Mesendoderm (in vitro differentiated cells): Measurements from ENCODE around the gene FASTK. TPM values are rescaled to one million over a fixed set of nuclear protein-coding genes. Genes with fewer than 3 reads are reported as not detected.
A peak's percentile ranks its signal among the peaks of the same experiment; 100 is the strongest.

Experiments used
- DNase-seq: peaks from one replicate; pipeline ENCODE4 v3.0.0; 2013
- H2AK5ac ChIP-seq: 2 replicates; pipeline ENCODE4 v1.6.1; 2013; ENCODE audit warnings: low read length, inconsistent platforms
- H2BK120ac ChIP-seq: 2 replicates; pipeline ENCODE4 v1.6.1; 2013; ENCODE audit warnings: low read depth, mild to moderate bottlenecking, low read length, moderate library complexity, mixed read lengths
- H2BK15ac ChIP-seq: replicated peaks from 2 replicates; pipeline ENCODE4 v1.6.1; 2013; ENCODE audit warnings: low read depth, mild to moderate bottlenecking, moderate library complexity
- H2BK5ac ChIP-seq: 2 replicates; pipeline ENCODE4 v1.6.1; 2013; ENCODE audit warnings: low read length, inconsistent platforms
- H3K18ac ChIP-seq: 2 replicates; pipeline ENCODE4 v1.6.1; 2013; ENCODE audit warnings: mild to moderate bottlenecking, low read length, mixed read lengths
- H3K23ac ChIP-seq: one replicate; pipeline ENCODE4 v1.6.1; 2013; ENCODE audit warnings: low read length
- H3K27ac ChIP-seq: 2 replicates; pipeline ENCODE4 v1.5.1; 2013; ENCODE audit warnings: low read depth, mild to moderate bottlenecking, inconsistent platforms, low read length, moderate library complexity
- H3K27me3 ChIP-seq: 2 replicates; pipeline ENCODE4 v1.6.1; 2013; ENCODE audit warnings: low read length, control low read depth, mild to moderate bottlenecking, inconsistent platforms; ENCODE audit not compliant: insufficient read depth, poor library complexity
- H3K36me3 ChIP-seq: 2 replicates; pipeline ENCODE4 v1.6.1; 2013; ENCODE audit warnings: low read length, inconsistent platforms; ENCODE audit not compliant: control insufficient read depth, insufficient read depth
- H3K4ac ChIP-seq: one replicate; pipeline ENCODE4 v1.6.1; 2013; ENCODE audit warnings: low read depth, mild to moderate bottlenecking, low read length, moderate library complexity
- H3K4me1 ChIP-seq: 2 replicates; pipeline ENCODE4 v1.6.1; 2013; ENCODE audit warnings: low read depth, low read length, inconsistent platforms; ENCODE audit not compliant: control insufficient read depth
- H3K4me2 ChIP-seq: 2 replicates; pipeline ENCODE4 v1.6.1; 2013; ENCODE audit warnings: low read length
- H3K4me3 ChIP-seq: 2 replicates; pipeline ENCODE4 v1.5.1; 2013; ENCODE audit warnings: mild to moderate bottlenecking, low read length
- H3K56ac ChIP-seq: one replicate; pipeline ENCODE4 v1.6.1; 2013; ENCODE audit warnings: low read length
- H3K79me1 ChIP-seq: 2 replicates; pipeline ENCODE4 v1.6.1; 2013; ENCODE audit warnings: low read length, inconsistent platforms
- H3K79me2 ChIP-seq: 2 replicates; pipeline ENCODE4 v1.6.1; 2013; ENCODE audit warnings: mild to moderate bottlenecking, low read length; ENCODE audit not compliant: control insufficient read depth, insufficient read depth
- H3K9ac ChIP-seq: 2 replicates; pipeline ENCODE4 v1.6.1; 2013; ENCODE audit warnings: low read length, inconsistent platforms
- H4K5ac ChIP-seq: one replicate; pipeline ENCODE4 v1.6.1; 2013; ENCODE audit warnings: low read length
- H4K8ac ChIP-seq: one replicate; pipeline ENCODE4 v1.6.1; 2013; ENCODE audit warnings: low read depth, mild to moderate bottlenecking, control low read depth, low read length, moderate library complexity
- WGBS: extraction: QIAGEN DNeasy Blood & Tissue Kit; methylation state at CpG from one replicate; pipeline ENCODE4 v1.1.7; 2013; ENCODE audit warnings: low lambda C conversion rate, missing lambda C conversion rate; ENCODE audit not compliant: insufficient coverage; ENCODE audit errors: extremely low coverage; 5-methylcytosine and 5-hydroxymethylcytosine counted together
- polyA plus RNA-seq, 2 experiments: library from polyadenylated mRNA; stranded (reverse); fragments of 200-250 nt; gene quantifications; one replicate each; pipeline ENCODE4 v1.2.3, GENCODE V29; 2013

FASTK gene
- 29.3 TPM for polyA plus RNA-seq (2013, experiment 1 of 2)
- polyA plus RNA-seq (2013, experiment 2 of 2), result 27.9 TPM

GRCh38 chr7:151080522-151081169 is at the start of gene FASTK:
FASTK (minus strand) TSS chr7:151080809; CDS start chr7:151080766, 43 bp downstream.
- no peaks in the 10 kb centered on the region for H3K27me3 ChIP-seq
- no peak within 1 kb of the TSS for H2BK120ac ChIP-seq
- H3K56ac ChIP-seq, result peak within 1 kb of the TSS; percentile 99
- H4K5ac ChIP-seq, result no peak within 1 kb of the TSS
- no CpG with 5 or more reads among the region's 66 CpGs for WGBS
- H3K4me1 ChIP-seq, result peaks cover 13% of the 10 kb centered on the region
- peak within 1 kb of the TSS; percentile 86 for H3K18ac ChIP-seq
- peaks cover 15% of the 10 kb centered on the region for H3K79me1 ChIP-seq
- H3K4ac ChIP-seq, result peak within 1 kb of the TSS; percentile 29
- H3K4me3 ChIP-seq, result peak within 1 kb of the TSS; percentile 87
- peak; percentile 95 for DNase-seq
- no peak within 1 kb of the TSS for H2AK5ac ChIP-seq
- H2BK15ac ChIP-seq, result no peak within 1 kb of the TSS
- peak within 1 kb of the TSS; percentile 98 for H3K9ac ChIP-seq
- H3K4me2 ChIP-seq, result peak within 1 kb of the TSS; percentile 61
- no peaks in the 10 kb centered on the region for H3K36me3 ChIP-seq
- H3K79me2 ChIP-seq, result peaks cover 15% of the 10 kb centered on the region
- H3K27ac ChIP-seq, result peak within 1 kb of the TSS; percentile 71
- H3K23ac ChIP-seq, result peak within 1 kb of the TSS; percentile 84
- peak within 1 kb of the TSS; percentile 70 for H4K8ac ChIP-seq
- H2BK5ac ChIP-seq, result peak within 1 kb of the TSS; percentile 38

- WGBS, result no CpG with 5 or more reads among the region's 9 CpGs
- no peak overlapping the region for H3K4me3 ChIP-seq
- H3K4me2 ChIP-seq, result no peak overlapping the region
- no peak overlapping the region for H2BK120ac ChIP-seq
- peaks cover 2% of the 10 kb centered on the region for H3K79me1 ChIP-seq
- no peak overlapping the region for H3K9ac ChIP-seq
- H2AK5ac ChIP-seq, result no peak overlapping the region
- peaks cover 5% of the 10 kb centered on the region for H3K4me1 ChIP-seq
- H2BK15ac ChIP-seq, result no peak overlapping the region
- no peak overlapping the region for H2BK5ac ChIP-seq
- peaks cover 4% of the 10 kb centered on the region for H3K36me3 ChIP-seq
- H4K8ac ChIP-seq, result no peak overlapping the region
- no peak overlapping the region for H3K27ac ChIP-seq
- H3K56ac ChIP-seq, result no peak overlapping the region
- no peak for DNase-seq
- H3K18ac ChIP-seq, result no peak overlapping the region
- no peak overlapping the region for H3K23ac ChIP-seq
- H3K27me3 ChIP-seq, result no peaks in the 10 kb centered on the region
- H3K4ac ChIP-seq, result no peak overlapping the region
- H4K5ac ChIP-seq, result no peak overlapping the region
- no peaks in the 10 kb centered on the region for H3K79me2 ChIP-seq
Measured at GRCh38 chr7:151129960-151130591, 49.5 kb upstream of the FASTK start.

- Histone ChIP-seq H4K8ac (no peak overlapping the region), H4K5ac (no peak overlapping the region), H3K36me3 (peaks cover 6% of the 10 kb centered on the region), H2BK120ac (no peak overlapping the region), H2BK15ac (no peak overlapping the region), H3K4me1 (peaks cover 8% of the 10 kb centered on the region), H3K79me2 (no peaks in the 10 kb centered on the region), H2BK5ac (no peak overlapping the region), H3K4me2 (no peak overlapping the region), H2AK5ac (no peak overlapping the region), H3K9ac (no peak overlapping the region), H3K23ac (no peak overlapping the region), H3K4me3 (no peak overlapping the region), H3K27me3 (no peaks in the 10 kb centered on the region), H3K56ac (no peak overlapping the region), H3K4ac (no peak overlapping the region), H3K79me1 (peaks cover 2% of the 10 kb centered on the region), H3K27ac (no peak overlapping the region), H3K18ac (no peak overlapping the region)
- no peak for DNase-seq
- no CpG with 5 or more reads among the region's 28 CpGs for WGBS
Measured at GRCh38 chr7:151129117-151129959, 48.7 kb upstream of the FASTK start.

GRCh38 chr7:151128716-151129115 is 48.1 kb upstream of the FASTK start:
- H4K8ac ChIP-seq, result no peak overlapping the region
- H4K5ac ChIP-seq, result no peak overlapping the region
- H3K4me1 ChIP-seq, result peaks cover 8% of the 10 kb centered on the region
- H2BK15ac ChIP-seq, result no peak overlapping the region
- no peaks in the 10 kb centered on the region for H3K27me3 ChIP-seq
- H3K9ac ChIP-seq, result no peak overlapping the region
- no peak overlapping the region for H2BK120ac ChIP-seq
- H3K4me2 ChIP-seq, result no peak overlapping the region
- DNase-seq, result no peak
- no peak overlapping the region for H2BK5ac ChIP-seq
- no peak overlapping the region for H3K56ac ChIP-seq
- no CpG with 5 or more reads among the region's 8 CpGs for WGBS
- H3K27ac ChIP-seq, result no peak overlapping the region
- H3K36me3 ChIP-seq, result peaks cover 6% of the 10 kb centered on the region
- no peaks in the 10 kb centered on the region for H3K79me2 ChIP-seq
- peaks cover 2% of the 10 kb centered on the region for H3K79me1 ChIP-seq
- H3K4me3 ChIP-seq, result no peak overlapping the region
- no peak overlapping the region for H2AK5ac ChIP-seq
- no peak overlapping the region for H3K23ac ChIP-seq
- H3K18ac ChIP-seq, result no peak overlapping the region
- no peak overlapping the region for H3K4ac ChIP-seq

- H3K23ac ChIP-seq, result no peak overlapping the region
- H3K79me1 ChIP-seq, result peaks cover 2% of the 10 kb centered on the region
- H4K8ac ChIP-seq, result no peak overlapping the region
- H3K4me2 ChIP-seq, result no peak overlapping the region
- H3K79me2 ChIP-seq, result no peaks in the 10 kb centered on the region
- no peak overlapping the region for H4K5ac ChIP-seq
- no peak overlapping the region for H3K4ac ChIP-seq
- no peak overlapping the region for H3K27ac ChIP-seq
- H3K4me3 ChIP-seq, result no peak overlapping the region
- peaks cover 8% of the 10 kb centered on the region for H3K4me1 ChIP-seq
- H3K56ac ChIP-seq, result no peak overlapping the region
- no peak overlapping the region for H2BK15ac ChIP-seq
- DNase-seq, result no peak
- H3K27me3 ChIP-seq, result no peaks in the 10 kb centered on the region
- H2AK5ac ChIP-seq, result no peak overlapping the region
- no CpG with 5 or more reads among the region's 14 CpGs for WGBS
- no peak overlapping the region for H3K9ac ChIP-seq
- no peak overlapping the region for H3K18ac ChIP-seq
- no peak overlapping the region for H2BK5ac ChIP-seq
- H2BK120ac ChIP-seq, result no peak overlapping the region
- H3K36me3 ChIP-seq, result peaks cover 6% of the 10 kb centered on the region
Measured at GRCh38 chr7:151128144-151128543, 47.5 kb upstream of the FASTK start.
